Bone marrow (tissue), 2 donors: ENCODE results near the gene CDC20.
A peak's percentile ranks its signal among the peaks of the same experiment; 100 is the strongest.

ENCODE experiments used
- DNase-seq, 2 donors: peaks; one replicate each; lab custom pipeline; 2025; lab: John Stamatoyannopoulos, UW

The CDC20 gene

GRCh38 chr1:43358746-43359693, at the start of gene CDC20:
CDC20 (plus strand) TSS chr1:43358981; CDS start chr1:43359216, 235 bp downstream.
- DNase-seq: peak; percentile 86 to 95

- no peak for DNase-seq
These were observed 49.3 kb upstream of the CDC20 start for GRCh38 chr1:43309405-43310025.

GRCh38 chr1:43311521-43311920, 47.3 kb upstream of the CDC20 start:
- no peak for DNase-seq

GRCh38 chr1:43312212-43312623, 46.6 kb upstream of the CDC20 start:
- DNase-seq: no peak

- no peak for DNase-seq
These were observed 45.9 kb upstream of the CDC20 start for GRCh38 chr1:43312663-43313515.

GRCh38 chr1:43313771-43314170, 45.0 kb upstream of the CDC20 start:
- DNase-seq: no peak

- no peak for DNase-seq
These were observed 44.5 kb upstream of the CDC20 start for GRCh38 chr1:43314233-43314632.

- DNase-seq: no peak
These were observed 43.3 kb upstream of the CDC20 start for GRCh38 chr1:43315481-43315880.

GRCh38 chr1:43315963-43316737, 42.6 kb upstream of the CDC20 start:
- DNase-seq: no peak

- no peak for DNase-seq
These were observed 41.9 kb upstream of the CDC20 start for GRCh38 chr1:43316738-43317520.

GRCh38 chr1:43317817-43318471, 40.8 kb upstream of the CDC20 start:
- no peak for DNase-seq

- no peak for DNase-seq
These were observed 40.0 kb upstream of the CDC20 start for GRCh38 chr1:43318831-43319230.

- DNase-seq: no peak
These were observed 39.5 kb upstream of the CDC20 start for GRCh38 chr1:43319288-43319687.

- DNase-seq: no peak
These were observed 39.0 kb upstream of the CDC20 start for GRCh38 chr1:43319766-43320165.

- no peak for DNase-seq
These were observed 37.4 kb upstream of the CDC20 start for GRCh38 chr1:43321331-43321891.

- no peak for DNase-seq
These were observed 36.3 kb upstream of the CDC20 start for GRCh38 chr1:43322506-43322905.

- DNase-seq: peak in 1 of 2 donors; percentile 40
These were observed 34.0 kb upstream of the CDC20 start for GRCh38 chr1:43324810-43325209.

GRCh38 chr1:43325381-43325780, 33.4 kb upstream of the CDC20 start:
- no peak for DNase-seq

GRCh38 chr1:43327549-43328292, 31.1 kb upstream of the CDC20 start:
- no peak for DNase-seq
